OCI-LY3 (cell line): ENCODE measurements around the gene PCLO.

Experiments
- EZH2phosphoT487 ChIP-seq: fragments of 200-600 bp; shearing (Covaris generic); IDR thresholded peaks from 2 replicates; pipeline ENCODE4 v1.6.1; 2018; ENCODE audit warnings: antibody characterized with exemption, mixed run types, low read depth
- TF ChIP-seq, protein P1 (sequence below): fragments of 200-600, 300-600 bp; sonication (generic); IDR thresholded peaks from 2 replicates; pipeline ENCODE4 v1.5.1; 2014; ENCODE audit warnings: antibody characterized with exemption, low read length, low read depth

DNA sequence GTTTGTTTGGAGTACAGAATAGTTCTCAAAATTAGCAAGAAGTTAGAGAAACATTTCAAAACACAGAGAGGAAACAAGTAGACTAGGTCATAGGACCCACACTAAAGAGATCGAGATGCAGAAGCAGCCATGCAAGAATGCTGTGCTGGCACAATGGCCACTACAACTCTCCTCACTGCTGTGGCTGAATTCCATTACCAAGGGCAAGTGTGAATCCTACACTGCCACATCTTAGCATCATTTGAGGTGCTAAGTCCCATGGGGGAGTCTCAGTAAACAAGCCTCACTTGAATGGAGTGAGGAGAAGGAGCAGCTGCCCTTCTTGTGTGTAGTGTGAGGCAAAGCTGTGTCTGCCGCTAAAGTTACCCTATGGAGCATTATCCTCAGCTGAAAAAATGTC, 56.7 kb downstream of the PCLO start:
- TF ChIP-seq, protein P1, sequence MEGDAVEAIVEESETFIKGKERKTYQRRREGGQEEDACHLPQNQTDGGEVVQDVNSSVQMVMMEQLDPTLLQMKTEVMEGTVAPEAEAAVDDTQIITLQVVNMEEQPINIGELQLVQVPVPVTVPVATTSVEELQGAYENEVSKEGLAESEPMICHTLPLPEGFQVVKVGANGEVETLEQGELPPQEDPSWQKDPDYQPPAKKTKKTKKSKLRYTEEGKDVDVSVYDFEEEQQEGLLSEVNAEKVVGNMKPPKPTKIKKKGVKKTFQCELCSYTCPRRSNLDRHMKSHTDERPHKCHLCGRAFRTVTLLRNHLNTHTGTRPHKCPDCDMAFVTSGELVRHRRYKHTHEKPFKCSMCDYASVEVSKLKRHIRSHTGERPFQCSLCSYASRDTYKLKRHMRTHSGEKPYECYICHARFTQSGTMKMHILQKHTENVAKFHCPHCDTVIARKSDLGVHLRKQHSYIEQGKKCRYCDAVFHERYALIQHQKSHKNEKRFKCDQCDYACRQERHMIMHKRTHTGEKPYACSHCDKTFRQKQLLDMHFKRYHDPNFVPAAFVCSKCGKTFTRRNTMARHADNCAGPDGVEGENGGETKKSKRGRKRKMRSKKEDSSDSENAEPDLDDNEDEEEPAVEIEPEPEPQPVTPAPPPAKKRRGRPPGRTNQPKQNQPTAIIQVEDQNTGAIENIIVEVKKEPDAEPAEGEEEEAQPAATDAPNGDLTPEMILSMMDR, result no peak
- TF ChIP-seq EZH2phosphoT487, result no peak
